OCI-LY3 (cell line): Measurements from ENCODE around the gene GAS2.

Source experiments
- H2AFZ ChIP-seq: fragments of 200-600, 300-600 bp; shearing (Covaris generic); 2 replicates; pipeline ENCODE4 v1.6.0; 2014; ENCODE audit warnings: antibody characterized with exemption, low read depth, low read length
- H3K27ac ChIP-seq: fragments of 200-600, 300-600 bp; sonication (generic); 2 replicates; pipeline ENCODE4 v1.5.1; 2014; ENCODE audit warnings: mild to moderate bottlenecking, low read length, moderate library complexity, mixed read lengths
- H3K27me3 ChIP-seq: fragments of 200-600, 300-600 bp; sonication (generic); 2 replicates; pipeline ENCODE4 v1.6.1; 2014; ENCODE audit warnings: low read depth, low read length, mixed read lengths
- H3K36me3 ChIP-seq: fragments of 200-600, 300-600 bp; sonication (generic); replicated peaks from 2 replicates; pipeline ENCODE3; 2014; ENCODE audit warnings: low read depth, low read length, mixed read lengths
- H3K4me1 ChIP-seq: fragments of 300-600, 200-600 bp; sonication (generic); 2 replicates; pipeline ENCODE4 v1.6.1; 2014; ENCODE audit warnings: low read length, mixed read lengths
- H3K4me2 ChIP-seq: fragments of 200-600, 300-600 bp; sonication (generic); 2 replicates; pipeline ENCODE4 v1.6.1; 2014; ENCODE audit warnings: low read length, mixed read lengths
- H3K4me3 ChIP-seq: fragments of 300-600, 200-600 bp; sonication (generic); 2 replicates; pipeline ENCODE4 v1.5.1; 2014; ENCODE audit warnings: antibody characterized with exemption, mild to moderate bottlenecking, low read length, moderate library complexity
- H3K79me2 ChIP-seq: fragments of 300-600, 200-600 bp; shearing (Covaris generic); 2 replicates; pipeline ENCODE4 v1.6.1; 2014; ENCODE audit warnings: mild to moderate bottlenecking, low read length, mixed read lengths
- H3K9ac ChIP-seq: fragments of 300-600, 200-600 bp; shearing (Covaris generic); 2 replicates; pipeline ENCODE4 v1.6.0; 2014; ENCODE audit warnings: mild to moderate bottlenecking, low read length, moderate library complexity
- H3K9me3 ChIP-seq: fragments of 200-600, 300-600 bp; shearing (Covaris generic); 2 replicates; pipeline ENCODE4 v1.6.1; 2014; ENCODE audit warnings: low read length, mixed read lengths; ENCODE audit not compliant: insufficient read depth
- H4K20me1 ChIP-seq: fragments of 200-600, 300-600 bp; sonication (generic); 2 replicates; pipeline ENCODE4 v1.6.1; 2016; ENCODE audit warnings: low read length, mixed read lengths; ENCODE audit not compliant: insufficient read depth
- EZH2phosphoT487 ChIP-seq: fragments of 200-600 bp; shearing (Covaris generic); IDR thresholded peaks from 2 replicates; pipeline ENCODE4 v1.6.1; 2018; ENCODE audit warnings: antibody characterized with exemption, mixed run types, low read depth
- TF ChIP-seq, protein P1 (sequence below): fragments of 200-600, 300-600 bp; sonication (generic); IDR thresholded peaks from 2 replicates; pipeline ENCODE4 v1.5.1; 2014; ENCODE audit warnings: antibody characterized with exemption, low read length, low read depth

GAS2 gene

DNA sequence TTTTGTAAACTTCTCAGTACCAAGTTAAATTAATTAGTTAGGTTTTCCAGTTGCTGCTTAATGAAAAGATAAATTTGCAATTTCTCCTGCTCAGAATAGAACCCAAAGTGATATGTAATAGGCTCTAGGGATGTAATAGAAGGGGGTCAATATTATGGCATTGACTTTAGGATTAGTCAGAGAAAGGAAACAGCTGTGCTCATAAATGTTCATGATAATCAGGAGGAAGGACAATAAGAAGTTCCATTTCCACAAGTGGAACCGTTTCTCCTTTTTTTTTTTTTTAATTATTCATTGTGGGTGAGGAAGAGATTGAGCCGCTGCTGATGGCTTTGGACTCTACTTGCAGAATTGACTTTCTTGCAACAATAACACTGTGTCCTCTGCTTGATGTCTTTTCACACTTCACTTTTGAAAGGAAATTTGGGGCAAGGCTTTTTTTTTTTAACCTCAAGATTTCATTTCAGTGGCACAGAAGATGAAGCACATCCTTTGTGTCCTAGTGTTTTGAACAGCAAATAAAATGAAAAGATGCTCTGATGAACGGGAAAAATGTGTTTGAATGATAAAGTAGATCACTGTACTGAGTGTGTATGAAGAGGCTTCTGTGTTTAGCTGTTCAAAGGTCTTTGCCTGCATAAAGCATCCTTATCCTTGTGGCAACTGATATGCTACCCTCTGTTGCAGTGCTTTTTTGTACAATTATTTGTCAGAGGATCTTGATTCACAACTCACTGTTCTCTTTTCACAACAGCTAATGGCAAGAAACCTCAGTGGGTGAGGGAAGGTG is 62.4 kb downstream of the GAS2 start:
- no peak overlapping the region for H2AFZ ChIP-seq
- H3K27ac ChIP-seq, result no peak overlapping the region
- TF ChIP-seq EZH2phosphoT487, result no peak
- TF ChIP-seq, protein P1, sequence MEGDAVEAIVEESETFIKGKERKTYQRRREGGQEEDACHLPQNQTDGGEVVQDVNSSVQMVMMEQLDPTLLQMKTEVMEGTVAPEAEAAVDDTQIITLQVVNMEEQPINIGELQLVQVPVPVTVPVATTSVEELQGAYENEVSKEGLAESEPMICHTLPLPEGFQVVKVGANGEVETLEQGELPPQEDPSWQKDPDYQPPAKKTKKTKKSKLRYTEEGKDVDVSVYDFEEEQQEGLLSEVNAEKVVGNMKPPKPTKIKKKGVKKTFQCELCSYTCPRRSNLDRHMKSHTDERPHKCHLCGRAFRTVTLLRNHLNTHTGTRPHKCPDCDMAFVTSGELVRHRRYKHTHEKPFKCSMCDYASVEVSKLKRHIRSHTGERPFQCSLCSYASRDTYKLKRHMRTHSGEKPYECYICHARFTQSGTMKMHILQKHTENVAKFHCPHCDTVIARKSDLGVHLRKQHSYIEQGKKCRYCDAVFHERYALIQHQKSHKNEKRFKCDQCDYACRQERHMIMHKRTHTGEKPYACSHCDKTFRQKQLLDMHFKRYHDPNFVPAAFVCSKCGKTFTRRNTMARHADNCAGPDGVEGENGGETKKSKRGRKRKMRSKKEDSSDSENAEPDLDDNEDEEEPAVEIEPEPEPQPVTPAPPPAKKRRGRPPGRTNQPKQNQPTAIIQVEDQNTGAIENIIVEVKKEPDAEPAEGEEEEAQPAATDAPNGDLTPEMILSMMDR, result no peak
- no peak overlapping the region for H3K4me2 ChIP-seq
- H3K27me3 ChIP-seq, result no peaks in the 10 kb centered on the region
- H3K9me3 ChIP-seq, result no peaks in the 10 kb centered on the region
- H3K9ac ChIP-seq, result no peak overlapping the region
- no peaks in the 10 kb centered on the region for H3K36me3 ChIP-seq
- no peaks in the 10 kb centered on the region for H4K20me1 ChIP-seq
- H3K79me2 ChIP-seq, result no peaks in the 10 kb centered on the region
- no peak overlapping the region for H3K4me3 ChIP-seq
- no peaks in the 10 kb centered on the region for H3K4me1 ChIP-seq

DNA sequence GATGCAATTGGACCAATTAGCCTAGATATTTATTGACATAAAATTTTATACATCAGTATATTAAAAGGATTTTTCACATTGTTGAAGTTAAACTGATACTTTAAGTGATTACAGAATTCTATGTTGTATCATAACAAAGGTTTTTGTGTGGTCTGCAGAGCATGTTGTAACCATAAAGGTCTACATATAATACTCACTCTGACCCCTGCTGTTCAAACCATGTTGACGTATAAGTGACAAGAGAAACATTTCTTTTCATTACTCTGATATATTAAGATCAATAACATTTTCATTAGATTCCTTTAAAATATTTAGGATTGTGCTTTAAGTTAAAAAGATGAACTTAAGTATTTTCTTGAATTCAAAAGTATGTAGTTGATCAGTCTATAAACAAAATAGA is 63.9 kb downstream of the GAS2 start:
- no peaks in the 10 kb centered on the region for H3K27me3 ChIP-seq
- H3K79me2 ChIP-seq, result no peaks in the 10 kb centered on the region
- H4K20me1 ChIP-seq, result no peaks in the 10 kb centered on the region
- H3K4me3 ChIP-seq, result no peak overlapping the region
- H3K9me3 ChIP-seq, result no peaks in the 10 kb centered on the region
- TF ChIP-seq EZH2phosphoT487, result no peak
- TF ChIP-seq, protein P1, result peak; percentile 58
- no peaks in the 10 kb centered on the region for H3K36me3 ChIP-seq
- no peak overlapping the region for H2AFZ ChIP-seq
- H3K4me1 ChIP-seq, result no peaks in the 10 kb centered on the region
- H3K27ac ChIP-seq, result no peak overlapping the region
- no peak overlapping the region for H3K4me2 ChIP-seq
- no peak overlapping the region for H3K9ac ChIP-seq

DNA sequence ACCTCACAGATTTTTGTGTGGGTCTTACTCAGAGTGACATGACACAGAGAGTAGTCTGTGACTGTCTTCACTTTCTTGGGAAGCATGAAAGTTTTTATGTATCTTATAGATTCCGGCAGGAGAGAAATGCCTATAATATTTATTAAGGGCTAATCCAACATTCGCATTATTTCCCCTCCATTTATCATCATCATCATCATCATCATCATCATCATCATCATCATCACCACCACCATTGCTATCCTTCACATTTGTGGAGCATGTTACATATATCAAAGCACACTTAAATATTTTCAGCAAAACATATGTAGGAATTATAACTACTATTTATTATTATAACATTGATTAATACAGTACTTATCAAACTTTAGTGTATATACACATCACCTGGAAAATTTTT is 66.2 kb downstream of the GAS2 start:
- no peak overlapping the region for H2AFZ ChIP-seq
- no peaks in the 10 kb centered on the region for H3K79me2 ChIP-seq
- H3K4me1 ChIP-seq, result no peaks in the 10 kb centered on the region
- TF ChIP-seq, protein P1, result no peak
- no peak for TF ChIP-seq EZH2phosphoT487
- H3K9me3 ChIP-seq, result no peaks in the 10 kb centered on the region
- H3K4me2 ChIP-seq, result no peak overlapping the region
- no peaks in the 10 kb centered on the region for H3K27me3 ChIP-seq
- H3K9ac ChIP-seq, result no peak overlapping the region
- H4K20me1 ChIP-seq, result no peaks in the 10 kb centered on the region
- H3K4me3 ChIP-seq, result no peak overlapping the region
- H3K27ac ChIP-seq, result no peak overlapping the region
- H3K36me3 ChIP-seq, result no peaks in the 10 kb centered on the region

- no peaks in the 10 kb centered on the region for H3K36me3 ChIP-seq
- H3K27me3 ChIP-seq, result no peaks in the 10 kb centered on the region
- no peak overlapping the region for H3K9ac ChIP-seq
- H3K4me3 ChIP-seq, result no peak overlapping the region
- H3K4me1 ChIP-seq, result no peaks in the 10 kb centered on the region
- H3K4me2 ChIP-seq, result no peak overlapping the region
- H3K9me3 ChIP-seq, result no peaks in the 10 kb centered on the region
- H4K20me1 ChIP-seq, result no peaks in the 10 kb centered on the region
- no peak overlapping the region for H3K27ac ChIP-seq
- no peak overlapping the region for H2AFZ ChIP-seq
- no peaks in the 10 kb centered on the region for H3K79me2 ChIP-seq
- no peak for TF ChIP-seq EZH2phosphoT487
- TF ChIP-seq, protein P1, result no peak
Measured at GRCh38 chr11:22733475-22734248, 67.3 kb downstream of the GAS2 start.
